HG02678 (cell line): ENCODE measurements around the gene ZER1.
"Not testable (repeated sequence)": the region's sequence is repeated elsewhere in the genome, so short reads cannot be mapped to it uniquely, and the experiment has no call there.

ENCODE experiments used
- ATAC-seq: cut with Tn5 transposase; IDR thresholded peaks from one replicate; pipeline ENCODE4 v1.9.1; 2021; ENCODE audit warnings: mild to moderate bottlenecking, moderate library complexity; ENCODE audit not compliant: unreplicated experiment

ZER1 gene

GRCh38 chr9:128718047-128718446 lies 53.7 kb downstream of the ZER1 start:
- no peak for ATAC-seq

DNA sequence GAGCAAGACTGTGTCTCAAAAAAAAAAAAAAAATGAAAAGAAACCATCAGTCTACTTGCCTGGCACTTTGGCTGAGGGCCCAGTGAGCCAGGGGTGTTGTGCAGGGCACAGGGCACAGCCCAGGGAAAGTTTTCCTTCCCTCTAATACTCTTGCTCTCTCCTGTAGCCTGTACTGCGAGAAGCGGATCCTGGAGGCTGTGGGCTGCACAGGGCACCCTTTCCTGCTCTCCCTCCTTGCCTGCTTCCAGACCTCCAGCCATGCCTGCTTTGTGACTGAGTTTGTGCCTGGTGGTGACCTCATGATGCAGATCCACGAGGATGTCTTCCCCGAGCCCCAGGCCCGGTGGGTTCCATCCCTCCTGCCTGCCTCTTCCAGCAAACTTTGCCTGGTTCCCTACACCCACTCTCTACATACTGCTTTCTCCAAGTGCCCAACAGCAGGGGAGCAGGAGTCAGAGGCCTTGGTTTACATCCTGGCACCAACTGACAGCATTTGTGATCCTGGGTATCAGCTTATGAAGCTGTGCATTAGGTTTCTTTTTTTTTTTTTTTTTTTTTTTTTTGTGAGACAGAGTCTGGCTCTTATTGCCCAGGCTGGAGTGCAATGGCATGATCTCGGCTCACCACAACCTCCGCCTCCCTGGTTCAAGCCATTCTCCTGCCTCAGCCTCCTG lies 55.0 kb downstream of the ZER1 start:
- ATAC-seq = no peak

- no peak for ATAC-seq
Observed at GRCh38 chr9:128715436-128715750, 56.3 kb downstream of the ZER1 start.

- no peak for ATAC-seq
Observed at GRCh38 chr9:128714586-128715435, 56.9 kb downstream of the ZER1 start.

DNA sequence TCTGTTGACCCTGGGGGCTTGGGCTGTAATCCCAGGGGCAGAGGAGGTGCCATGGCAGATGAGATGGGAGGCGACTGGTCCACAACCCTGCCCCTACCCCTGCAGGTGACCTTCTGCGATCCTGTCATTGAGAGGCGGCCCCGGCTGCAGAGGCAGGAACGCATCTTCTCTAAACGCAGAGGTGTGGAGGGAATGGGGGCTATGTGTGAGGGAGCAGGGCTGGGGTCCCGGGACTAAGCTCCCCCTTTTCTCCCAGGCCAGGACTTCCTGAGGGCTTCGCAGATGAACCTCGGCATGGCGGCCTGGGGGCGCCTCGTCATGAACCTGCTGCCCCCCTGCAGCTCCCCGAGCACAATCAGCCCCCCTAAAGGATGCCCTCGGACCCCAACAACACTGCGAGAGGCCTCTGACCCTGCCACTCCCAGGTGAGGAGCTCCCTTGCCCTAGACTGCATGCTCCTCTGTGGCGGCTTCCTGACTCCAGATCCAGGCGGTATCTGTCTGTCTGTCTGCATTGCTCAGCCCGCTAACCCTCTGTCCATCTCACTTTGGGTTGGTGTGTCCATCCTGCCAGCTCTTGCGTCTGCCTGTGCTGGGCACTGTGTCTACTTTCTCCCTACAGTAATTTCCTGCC lies 57.7 kb downstream of the ZER1 start:
- ATAC-seq = no peak

GRCh38 chr9:128713411-128713780 lies 58.3 kb downstream of the ZER1 start:
- no peak for ATAC-seq

- no peak for ATAC-seq
Observed at GRCh38 chr9:128712451-128713410, 59.0 kb downstream of the ZER1 start.

- ATAC-seq = no peak
Observed at GRCh38 chr9:128707446-128707845, 64.3 kb downstream of the ZER1 start.

GRCh38 chr9:128706671-128707381 lies 64.9 kb downstream of the ZER1 start:
- ATAC-seq = no peak

- no peak for ATAC-seq
Observed at GRCh38 chr9:128706045-128706444, 65.7 kb downstream of the ZER1 start.

GRCh38 chr9:128705051-128705965 lies 66.4 kb downstream of the ZER1 start:
- ATAC-seq = no peak

DNA sequence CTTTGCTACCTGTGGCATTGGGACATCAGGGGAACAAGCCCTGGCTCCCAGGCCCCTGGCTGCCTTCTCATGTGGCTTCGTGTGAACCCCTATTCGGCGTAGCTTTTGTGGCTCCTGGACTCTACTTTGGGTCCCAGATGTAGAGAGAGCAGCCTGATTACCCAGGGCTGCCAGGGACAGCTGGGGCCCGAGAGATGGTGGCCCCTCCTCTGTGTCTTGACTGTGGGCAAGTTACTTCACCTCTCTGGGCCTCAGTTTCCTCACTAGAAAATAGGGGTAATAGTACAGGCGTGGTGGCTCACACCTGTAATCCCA lies 67.4 kb downstream of the ZER1 start:
- no peak for ATAC-seq

- ATAC-seq = no peak
Observed at GRCh38 chr9:128703616-128704355, 67.9 kb downstream of the ZER1 start.

DNA sequence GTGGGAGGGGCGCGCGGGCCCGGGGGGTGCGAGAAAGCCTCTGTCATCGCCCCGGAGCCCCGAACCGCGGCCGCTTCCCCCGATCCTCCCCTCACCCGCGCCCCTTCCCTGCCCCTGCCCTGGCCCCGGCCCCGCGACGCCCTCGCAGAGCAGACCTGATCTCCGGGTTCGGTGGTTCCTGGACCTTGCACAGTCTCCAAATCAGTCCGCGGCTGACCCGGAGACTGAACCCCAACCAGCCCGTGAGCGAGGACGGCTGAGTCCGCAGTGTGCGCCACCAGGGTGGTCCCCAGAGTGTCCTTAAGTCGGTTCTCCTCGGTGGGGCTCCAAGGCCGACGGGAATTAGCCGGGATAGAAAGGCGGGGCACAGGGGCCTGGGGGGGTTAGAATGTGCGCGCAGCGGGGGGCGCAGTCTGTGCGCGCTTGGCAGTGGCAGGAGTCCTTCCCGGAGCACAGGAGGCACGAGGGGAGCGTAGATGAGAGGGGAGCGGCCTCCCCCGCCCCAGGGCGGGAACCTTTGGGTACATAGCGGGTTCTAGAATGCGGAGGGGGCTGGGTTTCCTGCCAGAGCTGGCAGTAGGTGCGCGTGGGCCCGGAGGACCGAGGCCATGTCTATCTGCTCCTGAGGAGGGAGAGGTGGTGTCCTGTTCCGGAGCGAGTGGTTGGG lies 68.6 kb downstream of the ZER1 start:
- ATAC-seq = no peak

DNA sequence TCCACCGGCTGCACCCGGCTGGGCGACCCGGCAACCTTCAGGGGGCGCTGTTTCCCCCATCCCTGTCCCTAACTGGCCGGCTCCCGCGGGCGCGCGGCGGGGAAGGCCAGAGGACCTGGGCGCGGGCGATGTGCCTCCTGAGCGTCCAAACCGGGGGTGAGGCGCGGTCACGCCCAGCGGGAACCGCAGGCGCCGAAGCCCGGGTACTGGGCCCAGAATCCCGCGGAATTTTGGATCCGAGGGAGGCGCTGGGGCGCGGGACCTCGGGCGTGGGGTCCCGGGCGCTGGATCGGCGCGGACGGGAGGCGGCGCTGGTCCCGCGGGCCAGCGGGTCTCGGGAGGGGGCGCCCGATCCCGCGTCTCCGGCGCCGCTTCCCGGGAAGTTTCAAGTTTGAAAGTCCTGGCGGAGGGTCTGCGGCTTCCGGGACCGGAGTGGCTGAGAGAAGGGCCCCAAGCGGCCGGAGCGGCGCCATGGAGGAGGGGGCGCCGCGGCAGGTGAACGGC lies 69.2 kb downstream of the ZER1 start, which contains the start of gene PKN3:
TSS of gene PKN3 (plus strand) at position 59 of the 504 bp plus-strand sequence. CDS start at position 472, 413 bp downstream.
- ATAC-seq = peak; percentile 77

- no peak for ATAC-seq
Observed at GRCh38 chr9:128701227-128701854, 70.4 kb downstream of the ZER1 start.

- not testable (repeated sequence) for ATAC-seq
Observed at GRCh38 chr9:128699096-128699795, 72.5 kb downstream of the ZER1 start.
